OCI-LY3 (cell line): Measurements from ENCODE around the gene CBL.

ENCODE experiments used
- H2AFZ ChIP-seq: fragments of 200-600, 300-600 bp; shearing (Covaris generic); 2 replicates; pipeline ENCODE4 v1.6.0; 2014; ENCODE audit warnings: antibody characterized with exemption, low read depth, low read length
- H3K27ac ChIP-seq: fragments of 200-600, 300-600 bp; sonication (generic); 2 replicates; pipeline ENCODE4 v1.5.1; 2014; ENCODE audit warnings: mild to moderate bottlenecking, low read length, moderate library complexity, mixed read lengths
- H3K27me3 ChIP-seq: fragments of 200-600, 300-600 bp; sonication (generic); 2 replicates; pipeline ENCODE4 v1.6.1; 2014; ENCODE audit warnings: low read depth, low read length, mixed read lengths
- H3K36me3 ChIP-seq: fragments of 200-600, 300-600 bp; sonication (generic); replicated peaks from 2 replicates; pipeline ENCODE3; 2014; ENCODE audit warnings: low read depth, low read length, mixed read lengths
- H3K4me1 ChIP-seq: fragments of 300-600, 200-600 bp; sonication (generic); 2 replicates; pipeline ENCODE4 v1.6.1; 2014; ENCODE audit warnings: low read length, mixed read lengths
- H3K4me2 ChIP-seq: fragments of 200-600, 300-600 bp; sonication (generic); 2 replicates; pipeline ENCODE4 v1.6.1; 2014; ENCODE audit warnings: low read length, mixed read lengths
- H3K4me3 ChIP-seq: fragments of 300-600, 200-600 bp; sonication (generic); 2 replicates; pipeline ENCODE4 v1.5.1; 2014; ENCODE audit warnings: antibody characterized with exemption, mild to moderate bottlenecking, low read length, moderate library complexity
- H3K79me2 ChIP-seq: fragments of 300-600, 200-600 bp; shearing (Covaris generic); 2 replicates; pipeline ENCODE4 v1.6.1; 2014; ENCODE audit warnings: mild to moderate bottlenecking, low read length, mixed read lengths
- H3K9ac ChIP-seq: fragments of 300-600, 200-600 bp; shearing (Covaris generic); 2 replicates; pipeline ENCODE4 v1.6.0; 2014; ENCODE audit warnings: mild to moderate bottlenecking, low read length, moderate library complexity
- H3K9me3 ChIP-seq: fragments of 200-600, 300-600 bp; shearing (Covaris generic); 2 replicates; pipeline ENCODE4 v1.6.1; 2014; ENCODE audit warnings: low read length, mixed read lengths; ENCODE audit not compliant: insufficient read depth
- H4K20me1 ChIP-seq: fragments of 200-600, 300-600 bp; sonication (generic); 2 replicates; pipeline ENCODE4 v1.6.1; 2016; ENCODE audit warnings: low read length, mixed read lengths; ENCODE audit not compliant: insufficient read depth
- CTCF ChIP-seq: fragments of 200-600, 300-600 bp; sonication (generic); IDR thresholded peaks from 2 replicates; pipeline ENCODE4 v1.5.1; 2014; ENCODE audit warnings: antibody characterized with exemption, low read length, low read depth
- EZH2phosphoT487 ChIP-seq: fragments of 200-600 bp; shearing (Covaris generic); IDR thresholded peaks from 2 replicates; pipeline ENCODE4 v1.6.1; 2018; ENCODE audit warnings: antibody characterized with exemption, mixed run types, low read depth

CBL gene

GRCh38 chr11:119254239-119254638 is 48.1 kb downstream of the CBL start:
- no peaks in the 10 kb centered on the region for H3K27me3 ChIP-seq
- H3K9me3 ChIP-seq: no peaks in the 10 kb centered on the region
- H3K27ac ChIP-seq: no peak overlapping the region
- peaks cover 12% of the 10 kb centered on the region for H3K4me1 ChIP-seq
- H3K4me3 ChIP-seq: no peak overlapping the region
- no peaks in the 10 kb centered on the region for H4K20me1 ChIP-seq
- no peak overlapping the region for H3K9ac ChIP-seq
- no peak overlapping the region for H2AFZ ChIP-seq
- peaks cover 27% of the 10 kb centered on the region for H3K79me2 ChIP-seq
- H3K36me3 ChIP-seq: no peaks in the 10 kb centered on the region
- TF ChIP-seq EZH2phosphoT487: no peak
- no peak for TF ChIP-seq CTCF
- H3K4me2 ChIP-seq: no peak overlapping the region

GRCh38 chr11:119258180-119258579 is 52.0 kb downstream of the CBL start:
- TF ChIP-seq CTCF: no peak
- no peak for TF ChIP-seq EZH2phosphoT487
- no peak overlapping the region for H3K4me3 ChIP-seq
- H3K4me2 ChIP-seq: no peak overlapping the region
- H2AFZ ChIP-seq: no peak overlapping the region
- H3K4me1 ChIP-seq: peaks cover 47% of the 10 kb centered on the region
- peaks cover 2% of the 10 kb centered on the region; the same call in 1 of the 2 replicates for H4K20me1 ChIP-seq
- no peaks in the 10 kb centered on the region for H3K27me3 ChIP-seq
- peaks cover 57% of the 10 kb centered on the region for H3K79me2 ChIP-seq
- no peak overlapping the region for H3K9ac ChIP-seq
- H3K27ac ChIP-seq: no peak overlapping the region
- H3K36me3 ChIP-seq: no peaks in the 10 kb centered on the region
- no peaks in the 10 kb centered on the region for H3K9me3 ChIP-seq

GRCh38 chr11:119258983-119259382 is 52.8 kb downstream of the CBL start:
- Histone ChIP-seq H3K36me3 (no peaks in the 10 kb centered on the region), H3K4me2 (peak overlapping the region; percentile 97)
- TF ChIP-seq EZH2phosphoT487 (no peak), CTCF (no peak)

GRCh38 chr11:119262668-119263351 is 56.7 kb downstream of the CBL start:
- H3K4me3 ChIP-seq: no peak overlapping the region
- peaks cover 4% of the 10 kb centered on the region for H4K20me1 ChIP-seq
- no peaks in the 10 kb centered on the region for H3K9me3 ChIP-seq
- TF ChIP-seq EZH2phosphoT487 (no peak), CTCF (peak; percentile 20)
- H3K4me1 ChIP-seq: peaks cover 58% of the 10 kb centered on the region
- no peaks in the 10 kb centered on the region for H3K27me3 ChIP-seq
- H2AFZ ChIP-seq: no peak overlapping the region
- peaks cover 84% of the 10 kb centered on the region for H3K79me2 ChIP-seq
- no peak overlapping the region for H3K9ac ChIP-seq
- peak overlapping the region; percentile 97 for H3K4me2 ChIP-seq
- H3K36me3 ChIP-seq: no peaks in the 10 kb centered on the region
- no peak overlapping the region for H3K27ac ChIP-seq

More at GRCh38 chr11:119258983-119259382, 52.8 kb downstream of the CBL start:
- H3K79me2 ChIP-seq: peaks cover 65% of the 10 kb centered on the region
- H3K4me3 ChIP-seq: peak overlapping the region; percentile 70
- peak overlapping the region; percentile 58; the same call in 1 of the 2 replicates for H3K9ac ChIP-seq
- no peak overlapping the region for H2AFZ ChIP-seq
- H4K20me1 ChIP-seq: peaks cover 4% of the 10 kb centered on the region
- no peaks in the 10 kb centered on the region for H3K9me3 ChIP-seq
- peaks cover 52% of the 10 kb centered on the region for H3K4me1 ChIP-seq
- H3K27ac ChIP-seq: peak overlapping the region; percentile 89
- H3K27me3 ChIP-seq: no peaks in the 10 kb centered on the region
